Measurements from ENCODE around the gene TAF1C. TPM values are rescaled to one million over a fixed set of nuclear protein-coding genes. Genes with fewer than 3 reads are reported as not detected.

The TAF1C gene
- total and polyA plus RNA-seq, 2 of the 8 experiments (the other 6 are each of a cell fraction or from before 2014, with no cell fraction given): 44.6 to 63.8 TPM

DNA sequence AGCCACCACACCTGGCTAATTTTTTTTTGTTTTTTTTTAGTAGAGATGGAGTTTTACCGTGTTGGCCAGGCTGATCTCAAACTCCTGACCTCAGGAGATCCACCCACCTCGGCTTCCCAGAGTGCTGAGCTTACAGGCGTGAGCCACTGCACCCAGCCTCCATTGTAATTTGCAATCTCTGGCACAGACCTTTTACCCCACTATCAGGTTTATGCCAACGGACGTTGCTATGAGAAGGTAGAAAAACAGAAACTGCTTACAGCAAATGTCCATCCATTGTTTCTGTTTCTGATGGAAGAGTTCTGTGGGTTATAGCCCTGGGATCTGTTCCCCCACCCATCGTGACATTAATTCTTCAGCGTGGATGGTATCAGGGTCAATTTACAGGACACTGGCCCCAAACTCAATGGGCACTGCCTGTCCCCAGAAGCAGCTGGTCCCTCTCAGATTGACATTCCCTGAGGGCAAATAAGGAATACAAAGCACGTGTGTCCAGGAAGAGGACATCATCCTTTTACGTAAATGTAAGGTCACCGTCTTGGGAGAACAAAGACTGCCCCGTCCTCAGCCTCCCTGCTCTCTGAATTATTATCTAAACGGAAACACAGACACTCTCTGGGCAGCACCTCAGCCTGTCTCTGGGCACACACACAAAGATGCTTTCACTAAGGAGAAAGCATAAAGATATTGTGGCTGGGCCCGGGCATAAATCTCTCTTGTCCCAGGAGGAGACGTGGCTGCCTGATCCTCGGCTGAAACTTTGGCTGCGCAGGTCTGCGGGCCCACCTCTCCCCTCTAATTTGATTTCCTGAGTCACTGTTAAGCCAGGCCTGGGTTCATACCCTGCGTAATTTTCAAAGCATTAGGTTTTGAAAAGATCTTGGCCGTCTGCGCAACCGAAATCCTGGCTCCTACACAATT is 47.7 kb upstream of the TAF1C start:
- no peak overlapping the region for H4K91ac ChIP-seq (replicated peaks; ENCODE audit: insufficient read length, low read length)
- POLR2A ChIA-PET (ENCODE audit: partially characterized antibody): no interaction called here
- H2BK15ac ChIP-seq (ENCODE audit: low read length): no peak overlapping the region
- H2BK5ac ChIP-seq (ENCODE audit: low read depth, low read length): no peak overlapping the region
- no peak overlapping the region for H2BK20ac ChIP-seq (ENCODE audit: low read length)
- H3K4me3 ChIP-seq (ENCODE audit: extremely low read depth in 1 of 4, insufficient read depth in 2 of 4, low read depth in 3 of 4, low read length in 4 of 4): no peak overlapping the region
- CTCF ChIA-PET (ENCODE audit: partially characterized antibody): interaction anchor here (1.0 to 1.1 kb wide), 2 partner anchors 168 to 492 kb away, joined by 3 read pairs; no protein-coding TSS in a partner anchor
- no peak overlapping the region for H4K8ac ChIP-seq (ENCODE audit: extremely low read depth, insufficient read depth, low read length)
- H2BK120ac ChIP-seq (replicated peaks; ENCODE audit: low read depth, low read length): no peak overlapping the region
- H3K9me3 ChIP-seq (ENCODE audit: insufficient read depth in 2 of 2, low read depth in 1 of 2, low read length in 1 of 2): no peaks in the 10 kb centered on the region
- no peaks in the 10 kb centered on the region for H3K79me1 ChIP-seq (ENCODE audit: low read depth, low read length)
- H3K27me3 ChIP-seq (replicated peaks in 1 of 4; ENCODE audit: control insufficient read depth in 3 of 4, extremely low read depth in 1 of 4, insufficient read depth in 3 of 4, low read length in 3 of 4): no peaks in the 10 kb centered on the region; a peak in 1 of 7 replicates
- no peak overlapping the region for H4K5ac ChIP-seq (ENCODE audit: insufficient read length, low read depth, low read length)
- no peak overlapping the region for H2AK5ac ChIP-seq (ENCODE audit: low read depth, low read length)
- no peaks in the 10 kb centered on the region for H4K20me1 ChIP-seq (replicated peaks in 1 of 2; ENCODE audit: control insufficient read depth in 1 of 2, insufficient read depth in 2 of 2, low read length in 2 of 2)
- DNase-seq (ENCODE audit: low read depth in 1 of 2, low spot score in 2 of 2): no peak
- no peaks in the 10 kb centered on the region for H3K79me2 ChIP-seq (ENCODE audit: control insufficient read depth in 1 of 2, insufficient read depth in 2 of 2, low read length in 2 of 2)
- no peak overlapping the region for H3K23ac ChIP-seq (ENCODE audit: insufficient read length)
- no peaks in the 10 kb centered on the region; a peak in 1 of 7 replicates for H3K4me1 ChIP-seq (replicated peaks in 1 of 4; ENCODE audit: control insufficient read depth in 3 of 4, insufficient read depth in 4 of 4, low read length in 3 of 4)
- H3K18ac ChIP-seq (ENCODE audit: extremely low read depth, low read length): no peak overlapping the region
- H3K27ac ChIP-seq (ENCODE audit: low read depth, low read length): no peak overlapping the region
- 90% methylated on average over 21 of the region's 21 CpGs; no CpG with 5 or more reads in 1 of the 2 experiments for WGBS, 2 experiments (ENCODE audit: extremely low coverage in 1 of 2, insufficient coverage in 1 of 2, insufficient read length in 1 of 2, insufficient replicate concordance in 2 of 2, low coverage in 1 of 2, low lambda C conversion rate in 2 of 2, missing lambda C conversion rate in 1 of 2)
- no peaks in the 10 kb centered on the region for H3K23me2 ChIP-seq (ENCODE audit: low read depth, low read length)
- peak overlapping the region; percentile 53; the same call in 1 of the 2 replicates for H2AFZ ChIP-seq (ENCODE audit: low read length)
- peak overlapping the region; percentile 2; the same call in 1 of the 2 replicates for H2BK12ac ChIP-seq (ENCODE audit: low read depth, low read length)
- H3K4me2 ChIP-seq (ENCODE audit: insufficient read depth in 1 of 2, low read depth in 2 of 2, low read length in 2 of 2): no peak overlapping the region
- H3K4ac ChIP-seq (replicated peaks; ENCODE audit: insufficient read length, low read depth, low read length): no peak overlapping the region
- no peak overlapping the region for H3K9ac ChIP-seq (replicated peaks in 1 of 4; ENCODE audit: extremely low read depth in 1 of 4, low read depth in 3 of 4, low read length in 3 of 4)
- no peak overlapping the region for H3K56ac ChIP-seq (replicated peaks; ENCODE audit: insufficient read length, low read depth, low read length)
- no peak overlapping the region for H3K14ac ChIP-seq (ENCODE audit: insufficient read length)
- FAIRE-seq: no peak
- H3K36me3 ChIP-seq (ENCODE audit: control insufficient read depth in 2 of 4, insufficient read depth in 4 of 4, low read length in 3 of 4): no peaks in the 10 kb centered on the region
- TF ChIP-seq EGR1 (IDR thresholded peaks at IDR 0.05; ENCODE audit: borderline replicate concordance, low read depth, low read length): no peak
